HG02571 (cell line): ENCODE data around the gene ZC3HAV1.
"Not testable (repeated sequence)": the region's sequence is repeated elsewhere in the genome, so short reads cannot be mapped to it uniquely, and the experiment has no call there.

Source experiments
- ATAC-seq: cut with Tn5 transposase; IDR thresholded peaks from one replicate; pipeline ENCODE4 v1.9.1; 2021; ENCODE audit warnings: mild to moderate bottlenecking, moderate library complexity; ENCODE audit not compliant: unreplicated experiment

Gene ZC3HAV1

GRCh38 chr7:139088268-139088667 lies 21.3 kb downstream of the ZC3HAV1 start:
- ATAC-seq = no peak

GRCh38 chr7:139087212-139087611 lies 22.3 kb downstream of the ZC3HAV1 start:
- no peak for ATAC-seq

- ATAC-seq = no peak
These were observed 23.1 kb downstream of the ZC3HAV1 start for GRCh38 chr7:139086454-139086853.

GRCh38 chr7:139084709-139085108 lies 24.8 kb downstream of the ZC3HAV1 start:
- ATAC-seq = no peak

GRCh38 chr7:139081584-139081983 lies 27.9 kb downstream of the ZC3HAV1 start:
- ATAC-seq = no peak

- no peak for ATAC-seq
These were observed 28.6 kb downstream of the ZC3HAV1 start for GRCh38 chr7:139080905-139081304.

- ATAC-seq = no peak
These were observed 29.7 kb downstream of the ZC3HAV1 start for GRCh38 chr7:139079861-139080260.

GRCh38 chr7:139078911-139079310 lies 30.6 kb downstream of the ZC3HAV1 start:
- no peak for ATAC-seq

GRCh38 chr7:139078399-139078798 lies 31.1 kb downstream of the ZC3HAV1 start:
- no peak for ATAC-seq

- ATAC-seq = not testable (repeated sequence)
These were observed 31.8 kb downstream of the ZC3HAV1 start for GRCh38 chr7:139077706-139078105.

- no peak for ATAC-seq
These were observed 33.4 kb downstream of the ZC3HAV1 start for GRCh38 chr7:139075871-139076686.

- ATAC-seq = peak; percentile 77
These were observed 34.4 kb downstream of the ZC3HAV1 start for GRCh38 chr7:139075031-139075652.

GRCh38 chr7:139072796-139073195 lies 36.7 kb downstream of the ZC3HAV1 start:
- ATAC-seq = no peak

- no peak for ATAC-seq
These were observed 37.8 kb downstream of the ZC3HAV1 start for GRCh38 chr7:139071680-139072079.

- ATAC-seq = no peak
These were observed 40.7 kb downstream of the ZC3HAV1 start for GRCh38 chr7:139068544-139069399.

GRCh38 chr7:139066315-139066714 lies 43.2 kb downstream of the ZC3HAV1 start:
- ATAC-seq = no peak

- ATAC-seq = no peak
These were observed 44.2 kb downstream of the ZC3HAV1 start for GRCh38 chr7:139065323-139065722.

GRCh38 chr7:139061416-139061815 lies 48.1 kb downstream of the ZC3HAV1 start:
- no peak for ATAC-seq

GRCh38 chr7:139060695-139061237 lies 48.8 kb downstream of the ZC3HAV1 start:
- ATAC-seq = no peak

- no peak for ATAC-seq
These were observed 49.6 kb downstream of the ZC3HAV1 start for GRCh38 chr7:139059905-139060304.

GRCh38 chr7:139058943-139059342 lies 50.6 kb downstream of the ZC3HAV1 start:
- no peak for ATAC-seq
